ENCODE data around the gene SCN5A. TPM values are rescaled to one million over a fixed set of nuclear protein-coding genes. Genes with fewer than 3 reads are reported as not detected.

Gene SCN5A
- total RNA-seq, 4 donors from 2014 or later = 0.42 to 1.3 (median 0.77) TPM

DNA sequence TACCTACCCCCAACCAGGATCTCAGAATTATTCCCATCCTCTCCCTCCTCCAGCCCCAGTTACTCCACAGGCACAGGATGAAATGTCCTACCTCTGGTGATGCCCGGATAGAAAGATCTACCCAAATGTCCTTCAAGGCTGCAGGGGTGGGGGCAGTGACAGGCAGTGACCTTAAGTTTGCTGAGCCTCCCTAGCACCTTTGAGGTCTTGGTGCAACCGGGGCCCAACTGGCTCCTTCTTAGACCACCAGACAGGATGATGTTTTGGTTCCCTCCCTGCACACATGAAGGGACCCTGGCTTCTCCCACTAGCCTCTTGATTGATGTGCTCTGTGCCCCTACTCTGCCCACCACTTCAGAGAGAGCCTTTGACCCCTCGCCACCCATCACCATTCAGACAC, 117.0 kb downstream of the SCN5A start:
- Histone ChIP-seq H3K27ac (replicated peaks in 1 of 4) (no peak overlapping the region), H3K27me3 (no peaks in the 10 kb centered on the region), H3K9me3 (no peaks in the 10 kb centered on the region), H3K4me1 (peaks cover 0 to 3% (median 0%) of the 10 kb centered on the region in 4 donors), H3K4me3 (no peak overlapping the region), H3K36me3 (peaks cover 0 to 45% (median 12%) of the 10 kb centered on the region in 4 donors)
- intact Hi-C loops (cut with DNase I) = no loop called here
- WGBS = 63% methylated on average over 3 of the region's 3 CpGs
- TF ChIP-seq, protein P1, sequence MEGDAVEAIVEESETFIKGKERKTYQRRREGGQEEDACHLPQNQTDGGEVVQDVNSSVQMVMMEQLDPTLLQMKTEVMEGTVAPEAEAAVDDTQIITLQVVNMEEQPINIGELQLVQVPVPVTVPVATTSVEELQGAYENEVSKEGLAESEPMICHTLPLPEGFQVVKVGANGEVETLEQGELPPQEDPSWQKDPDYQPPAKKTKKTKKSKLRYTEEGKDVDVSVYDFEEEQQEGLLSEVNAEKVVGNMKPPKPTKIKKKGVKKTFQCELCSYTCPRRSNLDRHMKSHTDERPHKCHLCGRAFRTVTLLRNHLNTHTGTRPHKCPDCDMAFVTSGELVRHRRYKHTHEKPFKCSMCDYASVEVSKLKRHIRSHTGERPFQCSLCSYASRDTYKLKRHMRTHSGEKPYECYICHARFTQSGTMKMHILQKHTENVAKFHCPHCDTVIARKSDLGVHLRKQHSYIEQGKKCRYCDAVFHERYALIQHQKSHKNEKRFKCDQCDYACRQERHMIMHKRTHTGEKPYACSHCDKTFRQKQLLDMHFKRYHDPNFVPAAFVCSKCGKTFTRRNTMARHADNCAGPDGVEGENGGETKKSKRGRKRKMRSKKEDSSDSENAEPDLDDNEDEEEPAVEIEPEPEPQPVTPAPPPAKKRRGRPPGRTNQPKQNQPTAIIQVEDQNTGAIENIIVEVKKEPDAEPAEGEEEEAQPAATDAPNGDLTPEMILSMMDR (IDR thresholded peaks at IDR 0.05) = no peak
- TF ChIP-seq EP300 (IDR thresholded peaks at IDR 0.05) = no peak
- TF ChIP-seq POLR2A (IDR thresholded peaks at IDR 0.05; ENCODE audit: low read depth) = no peak
- TF ChIP-seq POLR2AphosphoS5 (IDR thresholded peaks at IDR 0.05) = no peak
- DNase-seq (ENCODE audit: extremely low spot score) = no peak

DNA sequence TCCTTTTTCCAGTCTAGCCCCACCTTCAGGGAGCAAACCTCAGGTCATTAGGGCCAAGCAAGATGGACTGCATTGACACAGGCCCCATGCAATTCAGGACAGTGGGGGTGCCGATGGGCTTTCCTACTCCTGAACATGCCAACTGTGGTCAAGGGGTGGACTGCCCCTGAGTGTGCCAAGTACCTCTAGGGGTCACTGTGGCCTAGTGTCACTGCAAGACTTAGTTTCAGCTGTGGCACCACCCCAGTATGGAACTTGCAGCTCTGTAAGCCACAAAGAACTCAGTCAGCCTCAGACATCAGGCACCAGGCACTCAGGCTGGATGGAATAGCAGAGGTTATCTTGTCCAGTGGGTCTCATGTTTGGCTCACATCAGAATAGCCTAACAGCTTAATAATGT, 121.0 kb downstream of the SCN5A start:
- Histone ChIP-seq H3K9me3 (no peaks in the 10 kb centered on the region), H3K36me3 (peaks cover 27 to 59% (median 40%) of the 10 kb centered on the region in 4 donors), H3K4me3 (no peak overlapping the region), H3K4me1 (peaks cover 0 to 3% (median 0%) of the 10 kb centered on the region in 4 donors), H3K27me3 (no peaks in the 10 kb centered on the region), H3K27ac (replicated peaks in 1 of 4) (no peak overlapping the region)
- no peak for TF ChIP-seq POLR2A (IDR thresholded peaks at IDR 0.05; ENCODE audit: low read depth)
- TF ChIP-seq, protein P1 (IDR thresholded peaks at IDR 0.05) = no peak
- no peak for TF ChIP-seq POLR2AphosphoS5 (IDR thresholded peaks at IDR 0.05)
- no peak for TF ChIP-seq EP300 (IDR thresholded peaks at IDR 0.05)
- intact Hi-C loops (cut with DNase I) = no loop called here
- DNase-seq (ENCODE audit: extremely low spot score) = no peak
- no CpG with 5 or more reads among the region's 1 CpG for WGBS

DNA sequence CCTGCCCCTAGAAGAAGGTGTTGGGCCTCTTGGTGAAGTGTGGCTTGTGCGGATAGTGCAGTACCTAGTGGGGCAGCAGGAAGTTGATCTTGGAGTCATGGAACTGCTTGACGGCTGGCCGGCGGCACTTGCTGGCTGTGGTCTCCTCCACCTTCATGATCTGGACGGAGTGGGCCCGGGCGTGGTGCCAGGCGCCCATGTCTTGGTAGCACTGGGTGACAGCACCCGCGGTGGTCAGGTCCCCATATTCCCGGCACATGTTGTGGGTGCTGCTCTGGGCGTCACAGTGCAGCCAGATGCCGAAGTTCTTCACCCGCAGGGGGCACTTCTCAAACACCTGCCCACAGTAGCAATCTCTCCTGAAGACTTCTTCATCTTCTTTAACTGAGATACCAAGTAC, 122.7 kb downstream of the SCN5A start:
- Histone ChIP-seq H3K27ac (replicated peaks in 1 of 4) (no peak overlapping the region), H3K27me3 (no peaks in the 10 kb centered on the region), H3K4me3 (no peak overlapping the region), H3K4me1 (peaks cover 0 to 4% (median 0%) of the 10 kb centered on the region in 4 donors), H3K9me3 (no peaks in the 10 kb centered on the region), H3K36me3 (peaks cover 27 to 62% (median 50%) of the 10 kb centered on the region in 4 donors)
- WGBS = 99% methylated on average over 14 of the region's 14 CpGs
- intact Hi-C loops (cut with DNase I) = no loop called here
- DNase-seq (ENCODE audit: extremely low spot score) = no peak
- TF ChIP-seq, protein P1 (IDR thresholded peaks at IDR 0.05) = no peak
- TF ChIP-seq EP300 (IDR thresholded peaks at IDR 0.05) = no peak
- no peak for TF ChIP-seq POLR2A (IDR thresholded peaks at IDR 0.05; ENCODE audit: low read depth)
- no peak for TF ChIP-seq POLR2AphosphoS5 (IDR thresholded peaks at IDR 0.05)

DNA sequence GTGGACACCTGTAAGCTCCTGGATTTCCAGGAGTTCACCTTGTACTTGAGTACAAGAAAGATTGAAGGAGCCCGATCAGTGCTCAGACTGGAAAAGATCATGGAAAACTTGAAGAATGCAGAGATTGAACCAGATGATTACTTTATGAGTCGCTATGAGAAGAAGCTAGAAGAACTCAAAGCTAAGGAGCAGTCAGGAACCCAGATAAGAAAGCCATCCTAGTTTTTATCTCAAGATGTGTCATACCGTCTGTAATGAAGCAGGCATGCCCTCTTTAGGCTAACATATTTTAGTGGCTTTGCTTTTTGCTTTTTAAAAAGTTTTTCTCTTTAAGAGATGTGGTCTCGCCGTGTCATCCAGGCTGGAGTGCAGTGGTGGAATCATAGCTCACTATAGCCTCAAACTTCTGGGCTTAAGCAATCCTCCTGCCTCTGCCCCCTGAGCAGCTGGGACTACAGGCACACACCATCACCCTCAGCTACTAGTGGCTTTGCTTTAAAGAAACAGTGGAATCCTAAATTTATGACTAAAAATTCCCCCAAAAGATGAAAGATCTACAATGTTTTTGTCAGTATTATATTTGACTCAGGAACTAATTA, 125.2 kb downstream of the SCN5A start:
- DNase-seq (ENCODE audit: extremely low spot score) = no peak
- intact Hi-C loops (cut with DNase I) = no loop called here
- Histone ChIP-seq H3K36me3 (peaks cover 27 to 68% (median 51%) of the 10 kb centered on the region in 4 donors), H3K27me3 (no peaks in the 10 kb centered on the region), H3K4me3 (no peak overlapping the region), H3K4me1 (peaks cover 0 to 19% (median 0%) of the 10 kb centered on the region in 4 donors), H3K9me3 (no peaks in the 10 kb centered on the region), H3K27ac (replicated peaks in 1 of 4) (no peak overlapping the region)
- 98% methylated on average over 5 of the region's 5 CpGs for WGBS
- TF ChIP-seq POLR2AphosphoS5 (IDR thresholded peaks at IDR 0.05) (no peak), POLR2A (IDR thresholded peaks at IDR 0.05; ENCODE audit: low read depth) (no peak), EP300 (IDR thresholded peaks at IDR 0.05) (no peak)
- TF ChIP-seq, protein P1 (IDR thresholded peaks at IDR 0.05) = no peak
